HG02759 (cell line): ENCODE measurements around the gene ARHGEF18.
"Not testable (repeated sequence)": the region's sequence is repeated elsewhere in the genome, so short reads cannot be mapped to it uniquely, and the experiment has no call there.

Experiments
- ATAC-seq: cut with Tn5 transposase; IDR thresholded peaks from one replicate; pipeline ENCODE4 v1.9.1; 2021; ENCODE audit warnings: mild to moderate bottlenecking, moderate library complexity; ENCODE audit not compliant: unreplicated experiment

The ARHGEF18 gene

GRCh38 chr19:7346997-7347396 is 1.7 kb upstream of the ARHGEF18 start:
- ATAC-seq, result not testable (repeated sequence)

- ATAC-seq, result no peak
These were observed 474 bp downstream of the ARHGEF18 start for GRCh38 chr19:7349231-7349591.

- ATAC-seq, result no peak
These were observed 1.4 kb downstream of the ARHGEF18 start for GRCh38 chr19:7349961-7350711.

GRCh38 chr19:7351861-7352260 is 3.1 kb downstream of the ARHGEF18 start:
- no peak for ATAC-seq

GRCh38 chr19:7355151-7355820 is 6.5 kb downstream of the ARHGEF18 start:
- ATAC-seq, result no peak

GRCh38 chr19:7355871-7356270 is 7.1 kb downstream of the ARHGEF18 start:
- no peak for ATAC-seq

- ATAC-seq, result no peak
These were observed 8.3 kb downstream of the ARHGEF18 start for GRCh38 chr19:7356899-7357627.

GRCh38 chr19:7358102-7358597 is 9.4 kb downstream of the ARHGEF18 start:
- ATAC-seq, result no peak

GRCh38 chr19:7360393-7360984 is 11.8 kb downstream of the ARHGEF18 start:
- no peak for ATAC-seq

- ATAC-seq, result no peak
These were observed 14.5 kb downstream of the ARHGEF18 start for GRCh38 chr19:7363225-7363624.

GRCh38 chr19:7366701-7367420 is 18.1 kb downstream of the ARHGEF18 start:
- ATAC-seq, result no peak

- no peak for ATAC-seq
These were observed 19.7 kb downstream of the ARHGEF18 start for GRCh38 chr19:7368456-7368855.

GRCh38 chr19:7368866-7369265 is 20.1 kb downstream of the ARHGEF18 start:
- not testable (repeated sequence) for ATAC-seq

- no peak for ATAC-seq
These were observed 21.8 kb downstream of the ARHGEF18 start for GRCh38 chr19:7370546-7370945.

GRCh38 chr19:7371001-7371400 is 22.3 kb downstream of the ARHGEF18 start:
- ATAC-seq, result no peak

GRCh38 chr19:7372810-7373209 is 24.1 kb downstream of the ARHGEF18 start:
- no peak for ATAC-seq

- no peak for ATAC-seq
These were observed 25.1 kb downstream of the ARHGEF18 start for GRCh38 chr19:7373862-7374261.

- no peak for ATAC-seq
These were observed 27.6 kb downstream of the ARHGEF18 start for GRCh38 chr19:7376151-7376852.

- no peak for ATAC-seq
These were observed 28.5 kb downstream of the ARHGEF18 start for GRCh38 chr19:7377196-7377595.

GRCh38 chr19:7381073-7381390 is 32.3 kb downstream of the ARHGEF18 start:
- no peak for ATAC-seq
